Prostate gland (tissue), 2 donors: ENCODE results near the gene CST4.

Experiments
- CTCF ChIP-seq, 4 experiments: fragments of 200-600 bp in 2 of 4; fragments of 450-650 bp in 2 of 4; sonication (generic) in 2 of 4; IDR thresholded peaks; 1 replicate in 3 of 4; 2 replicates in 1 of 4; pipeline ENCODE4 v1.5.1; 2016 to 2019; ENCODE audit warnings: antibody characterized with exemption in 4 of 4, mild to moderate bottlenecking in 2 of 4, moderate library complexity in 2 of 4
- POLR2A ChIP-seq: fragments of 450-650 bp; IDR thresholded peaks from one replicate; pipeline ENCODE4 v1.6.1; 2016; ENCODE audit warnings: antibody characterized with exemption, mild to moderate bottlenecking
- POLR2AphosphoS5 ChIP-seq: sonication (generic); formaldehyde crosslinking; IDR thresholded peaks from one replicate; pipeline ENCODE4 v1.6.1; 2017; ENCODE audit warnings: antibody characterized with exemption

- TF ChIP-seq CTCF (IDR thresholded peaks at IDR 0.05) (no peak), POLR2AphosphoS5 (no peak), POLR2A (no peak)
These were observed 27.8 kb downstream of the CST4 start for GRCh38 chr20:23661002-23661429.
